Measurements from ENCODE around the gene TRPC3. TPM values are rescaled to one million over a fixed set of nuclear protein-coding genes. Genes with fewer than 3 reads are reported as not detected.

The TRPC3 gene
- total RNA-seq, 1 donor from 2014 or later: not detected

DNA sequence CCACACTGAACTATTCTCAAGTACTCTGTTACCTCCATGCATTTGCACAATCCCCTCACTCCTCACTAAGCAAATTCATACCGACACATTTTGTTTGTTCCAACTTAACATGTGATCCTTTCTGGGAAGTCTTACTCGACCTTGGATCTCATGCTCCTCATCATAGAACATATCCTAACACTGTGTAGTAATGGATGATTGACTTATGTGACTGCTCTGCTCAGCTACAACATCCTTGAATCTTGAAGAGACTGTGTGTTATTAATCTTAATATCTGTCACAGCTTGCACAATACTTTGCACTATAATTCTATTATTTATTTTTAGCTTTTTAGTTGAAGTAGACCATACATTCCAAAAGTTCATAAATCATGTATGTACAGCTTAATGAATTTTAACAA is 23.9 kb upstream of the TRPC3 start:
- no peaks in the 10 kb centered on the region for H3K27me3 ChIP-seq (ENCODE audit: control insufficient read depth, insufficient read depth, low read length)
- H3K36me3 ChIP-seq (ENCODE audit: control insufficient read depth, insufficient read depth, low read length): no peaks in the 10 kb centered on the region
- TF ChIP-seq, protein P1, sequence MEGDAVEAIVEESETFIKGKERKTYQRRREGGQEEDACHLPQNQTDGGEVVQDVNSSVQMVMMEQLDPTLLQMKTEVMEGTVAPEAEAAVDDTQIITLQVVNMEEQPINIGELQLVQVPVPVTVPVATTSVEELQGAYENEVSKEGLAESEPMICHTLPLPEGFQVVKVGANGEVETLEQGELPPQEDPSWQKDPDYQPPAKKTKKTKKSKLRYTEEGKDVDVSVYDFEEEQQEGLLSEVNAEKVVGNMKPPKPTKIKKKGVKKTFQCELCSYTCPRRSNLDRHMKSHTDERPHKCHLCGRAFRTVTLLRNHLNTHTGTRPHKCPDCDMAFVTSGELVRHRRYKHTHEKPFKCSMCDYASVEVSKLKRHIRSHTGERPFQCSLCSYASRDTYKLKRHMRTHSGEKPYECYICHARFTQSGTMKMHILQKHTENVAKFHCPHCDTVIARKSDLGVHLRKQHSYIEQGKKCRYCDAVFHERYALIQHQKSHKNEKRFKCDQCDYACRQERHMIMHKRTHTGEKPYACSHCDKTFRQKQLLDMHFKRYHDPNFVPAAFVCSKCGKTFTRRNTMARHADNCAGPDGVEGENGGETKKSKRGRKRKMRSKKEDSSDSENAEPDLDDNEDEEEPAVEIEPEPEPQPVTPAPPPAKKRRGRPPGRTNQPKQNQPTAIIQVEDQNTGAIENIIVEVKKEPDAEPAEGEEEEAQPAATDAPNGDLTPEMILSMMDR (IDR thresholded peaks at IDR 0.05; ENCODE audit: insufficient read depth, low read length, poor library complexity, severe bottlenecking): no peak
- no peak for DNase-seq (ENCODE audit: low read depth)
- H3K4me3 ChIP-seq (ENCODE audit: low read depth, low read length): no peak overlapping the region

- TF ChIP-seq, protein P1 (IDR thresholded peaks at IDR 0.05; ENCODE audit: insufficient read depth, low read length, poor library complexity, severe bottlenecking): no peak
- no peak overlapping the region for H3K4me3 ChIP-seq (ENCODE audit: low read depth, low read length)
- no peak for DNase-seq (ENCODE audit: low read depth)
- H3K27me3 ChIP-seq (ENCODE audit: control insufficient read depth, insufficient read depth, low read length): no peaks in the 10 kb centered on the region
- H3K36me3 ChIP-seq (ENCODE audit: control insufficient read depth, insufficient read depth, low read length): no peaks in the 10 kb centered on the region
Observed at GRCh38 chr4:121973816-121974215, 22.0 kb upstream of the TRPC3 start.

DNA sequence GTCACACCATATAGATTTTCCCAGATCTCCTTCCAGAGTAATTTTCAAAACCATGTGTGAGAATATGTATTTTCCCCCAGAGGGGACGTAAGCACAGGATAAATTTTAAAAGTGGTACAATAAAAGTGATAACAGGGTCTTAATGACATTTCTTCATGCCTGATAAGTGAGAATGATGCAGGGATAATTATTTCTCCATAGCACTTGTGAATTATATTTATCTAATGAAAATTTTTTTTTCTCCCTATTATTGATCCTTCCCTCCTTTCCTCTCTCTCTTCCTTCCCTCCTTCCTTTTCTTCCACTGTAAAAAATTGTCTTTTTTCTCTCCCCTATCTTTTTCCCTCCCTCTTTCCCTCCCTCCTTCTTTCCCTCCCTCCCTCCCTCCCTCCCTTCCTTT is 17.0 kb upstream of the TRPC3 start:
- no peak for DNase-seq (ENCODE audit: low read depth)
- H3K4me3 ChIP-seq (ENCODE audit: low read depth, low read length): no peak overlapping the region
- TF ChIP-seq, protein P1 (IDR thresholded peaks at IDR 0.05; ENCODE audit: insufficient read depth, low read length, poor library complexity, severe bottlenecking): no peak
- H3K36me3 ChIP-seq (ENCODE audit: control insufficient read depth, insufficient read depth, low read length): no peaks in the 10 kb centered on the region
- no peaks in the 10 kb centered on the region for H3K27me3 ChIP-seq (ENCODE audit: control insufficient read depth, insufficient read depth, low read length)

GRCh38 chr4:121964958-121965357 is 13.1 kb upstream of the TRPC3 start:
- DNase-seq (ENCODE audit: low read depth): no peak
- Histone ChIP-seq H3K36me3 (ENCODE audit: control insufficient read depth, insufficient read depth, low read length) (no peaks in the 10 kb centered on the region), H3K4me3 (ENCODE audit: low read depth, low read length) (no peak overlapping the region), H3K27me3 (ENCODE audit: control insufficient read depth, insufficient read depth, low read length) (no peaks in the 10 kb centered on the region)
- TF ChIP-seq, protein P1 (IDR thresholded peaks at IDR 0.05; ENCODE audit: insufficient read depth, low read length, poor library complexity, severe bottlenecking): no peak

GRCh38 chr4:121960818-121961217 is 9.0 kb upstream of the TRPC3 start:
- TF ChIP-seq, protein P1 (IDR thresholded peaks at IDR 0.05; ENCODE audit: insufficient read depth, low read length, poor library complexity, severe bottlenecking): no peak
- DNase-seq (ENCODE audit: low read depth): no peak
- no peaks in the 10 kb centered on the region for H3K27me3 ChIP-seq (ENCODE audit: control insufficient read depth, insufficient read depth, low read length)
- H3K36me3 ChIP-seq (ENCODE audit: control insufficient read depth, insufficient read depth, low read length): no peaks in the 10 kb centered on the region
- H3K4me3 ChIP-seq (ENCODE audit: low read depth, low read length): no peak overlapping the region

GRCh38 chr4:121958777-121959176 is 6.9 kb upstream of the TRPC3 start:
- TF ChIP-seq, protein P1 (IDR thresholded peaks at IDR 0.05; ENCODE audit: insufficient read depth, low read length, poor library complexity, severe bottlenecking): no peak
- Histone ChIP-seq H3K4me3 (ENCODE audit: low read depth, low read length) (no peak overlapping the region), H3K27me3 (ENCODE audit: control insufficient read depth, insufficient read depth, low read length) (no peaks in the 10 kb centered on the region), H3K36me3 (ENCODE audit: control insufficient read depth, insufficient read depth, low read length) (no peaks in the 10 kb centered on the region)
- DNase-seq (ENCODE audit: low read depth): no peak

All from kidney epithelial cell (primary cell).